ENCODE results near the gene EMC8. TPM values are rescaled to one million over a fixed set of nuclear protein-coding genes. Genes with fewer than 3 reads are reported as not detected.

Gene EMC8
- total RNA-seq, 4 donors from 2014 or later, result 23.4 to 32.5 (median 26.8) TPM

DNA sequence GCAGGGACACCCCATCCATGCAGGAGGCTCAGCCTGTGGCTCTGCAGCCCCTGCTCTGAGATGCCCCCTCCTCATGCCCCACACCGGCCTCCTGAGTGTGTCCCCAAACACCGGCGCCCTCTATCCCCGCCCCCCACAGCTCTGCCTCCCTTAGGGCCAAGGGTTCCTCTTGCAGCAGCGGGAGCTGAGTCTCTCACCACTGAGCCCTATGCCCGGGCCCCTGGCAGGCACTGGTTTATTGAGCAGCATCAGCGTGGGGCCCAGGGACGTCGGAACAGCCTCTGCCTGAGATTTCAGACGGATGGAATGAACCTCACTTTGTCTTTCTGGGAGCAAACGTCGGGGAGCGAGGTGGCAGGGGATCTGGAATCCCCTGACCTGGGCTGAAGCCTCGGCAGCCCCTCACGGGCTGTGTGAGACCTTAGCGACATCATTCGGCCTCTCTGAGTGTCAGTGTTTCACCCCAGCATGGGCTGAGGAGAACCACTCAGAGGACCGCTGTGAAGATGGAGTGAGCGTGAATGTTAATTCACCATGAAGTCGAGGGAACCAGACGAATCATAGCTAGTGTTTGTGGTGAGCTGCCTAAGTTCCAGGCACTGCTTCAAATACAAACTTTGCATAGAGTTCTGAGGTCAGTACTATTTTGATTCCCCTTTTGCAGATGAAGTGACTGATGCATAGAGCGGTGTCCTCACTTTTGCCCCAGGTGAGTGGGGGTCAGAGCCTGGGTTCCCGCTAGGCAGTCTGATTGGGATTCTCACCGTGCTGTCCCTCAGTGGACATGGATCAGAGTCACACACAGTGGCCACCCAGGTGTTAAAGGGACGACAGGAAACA, 43.2 kb downstream of the EMC8 start:
- WGBS, 2 donors (ENCODE audit: low coverage in 1 of 2), result 65 to 79% methylated on average over 5 to 6 of the region's 25 CpGs
- Histone ChIP-seq H3K36me3 (no peaks in the 10 kb centered on the region), H3K9me3 (no peaks in the 10 kb centered on the region), H3K4me1 (peaks cover 0 to 12% (median 8%) of the 10 kb centered on the region in 3 donors), H3K27ac (no peak overlapping the region), H3K27me3 (peaks cover 18% of the 10 kb centered on the region), H3K4me3 (no peak overlapping the region)
- ATAC-seq, result no peak
- TF ChIP-seq POLR2AphosphoS5 (IDR thresholded peaks at IDR 0.05), result no peak
- TF ChIP-seq CTCF (IDR thresholded peaks at IDR 0.05), result no peak
- TF ChIP-seq POLR2A (IDR thresholded peaks at IDR 0.05), result no peak
- TF ChIP-seq EP300 (IDR thresholded peaks at IDR 0.05), result no peak

DNA sequence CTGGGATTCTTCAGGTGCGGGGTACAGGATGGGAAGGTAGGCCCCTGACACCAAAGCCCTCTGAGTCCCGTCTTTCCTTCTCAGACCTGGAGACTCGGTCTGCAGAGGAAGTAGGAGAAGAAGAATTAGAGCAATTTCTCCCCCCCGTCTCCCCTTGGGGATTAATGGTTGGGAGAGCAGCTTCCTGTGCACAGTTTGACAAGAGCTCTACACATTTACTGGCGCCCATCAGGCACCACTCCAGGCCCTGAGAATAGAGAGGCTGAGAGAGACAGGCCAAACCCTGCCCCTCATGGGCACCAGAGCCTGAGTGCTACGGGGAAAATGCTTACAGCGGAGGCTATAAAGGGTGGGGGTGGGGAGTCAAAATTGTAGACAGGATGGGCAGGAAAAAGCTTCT, 44.9 kb downstream of the EMC8 start:
- TF ChIP-seq CTCF (IDR thresholded peaks at IDR 0.05) (no peak), POLR2AphosphoS5 (IDR thresholded peaks at IDR 0.05) (no peak), EP300 (IDR thresholded peaks at IDR 0.05) (no peak), POLR2A (IDR thresholded peaks at IDR 0.05) (no peak)
- Histone ChIP-seq H3K27ac (no peak overlapping the region), H3K9me3 (no peaks in the 10 kb centered on the region), H3K36me3 (no peaks in the 10 kb centered on the region), H3K4me1 (peaks cover 0 to 29% (median 18%) of the 10 kb centered on the region in 3 donors), H3K27me3 (peaks cover 2% of the 10 kb centered on the region), H3K4me3 (no peak overlapping the region)
- 79% methylated on average over 3 of the region's 7 CpGs; no CpG with 5 or more reads in 1 of the 2 donors for whole genome bisulfite sequencing, 2 donors (ENCODE audit: low coverage in 1 of 2)
- no peak for ATAC-seq

DNA sequence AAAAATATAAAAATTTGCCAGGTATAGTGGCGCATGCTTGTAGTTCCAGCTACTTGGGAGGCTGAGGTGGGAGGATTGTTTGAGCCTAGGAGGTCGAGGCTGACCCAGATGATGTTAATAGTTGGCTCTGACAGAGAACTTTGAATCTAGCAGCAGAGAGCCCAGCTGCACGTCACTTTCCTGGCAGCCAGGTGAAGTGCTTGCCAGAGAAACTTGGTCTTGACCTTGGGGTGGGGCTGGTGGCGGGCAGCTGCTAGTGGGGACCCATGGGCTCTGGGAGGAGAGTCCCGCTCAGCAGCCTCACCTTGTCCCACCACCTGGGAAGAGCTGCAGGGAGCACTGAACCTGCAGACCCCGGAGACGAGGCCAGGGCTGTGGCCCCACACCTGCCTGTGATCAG, 45.4 kb downstream of the EMC8 start:
- no peak for ATAC-seq
- H3K27me3 ChIP-seq, result no peaks in the 10 kb centered on the region
- H3K36me3 ChIP-seq, result no peaks in the 10 kb centered on the region
- peaks cover 0 to 31% (median 18%) of the 10 kb centered on the region in 3 donors for H3K4me1 ChIP-seq
- H3K9me3 ChIP-seq, result no peaks in the 10 kb centered on the region
- H3K27ac ChIP-seq, result no peak overlapping the region
- 70 to 80% methylated on average over 2 of the region's 7 CpGs for WGBS, 2 donors (ENCODE audit: low coverage in 1 of 2)
- TF ChIP-seq POLR2A (IDR thresholded peaks at IDR 0.05), result no peak
- no peak for TF ChIP-seq EP300 (IDR thresholded peaks at IDR 0.05)
- TF ChIP-seq POLR2AphosphoS5 (IDR thresholded peaks at IDR 0.05), result no peak
- TF ChIP-seq CTCF (IDR thresholded peaks at IDR 0.05), result no peak
- no peak overlapping the region for H3K4me3 ChIP-seq

GRCh38 chr16:85753559-85753958, 45.8 kb downstream of the EMC8 start:
- H3K9me3 ChIP-seq, result no peaks in the 10 kb centered on the region
- H3K4me3 ChIP-seq, result no peak overlapping the region
- peaks cover 0 to 31% (median 18%) of the 10 kb centered on the region in 3 donors for H3K4me1 ChIP-seq
- no peaks in the 10 kb centered on the region for H3K36me3 ChIP-seq
- no peak for ATAC-seq
- no peaks in the 10 kb centered on the region for H3K27me3 ChIP-seq
- WGBS, 2 donors (ENCODE audit: low coverage in 1 of 2), result 100% methylated on average over 2 of the region's 6 CpGs; no CpG with 5 or more reads in 1 of the 2 donors
- H3K27ac ChIP-seq, result no peak overlapping the region
- TF ChIP-seq POLR2A (IDR thresholded peaks at IDR 0.05) (no peak), CTCF (IDR thresholded peaks at IDR 0.05) (no peak), POLR2AphosphoS5 (IDR thresholded peaks at IDR 0.05) (no peak), EP300 (IDR thresholded peaks at IDR 0.05) (no peak)

Measured in gastroesophageal sphincter (tissue), 4 donors.